BE2C (cell line): ENCODE results near the gene SBF1.
"Not testable (repeated sequence)": the region's sequence is repeated elsewhere in the genome, so short reads cannot be mapped to it uniquely, and the experiment has no call there.

ENCODE experiments used
- DNase-seq: peaks from one replicate; pipeline ENCODE4 v3.0.0-alpha.2; 2020
- H3K27me3 ChIP-seq: fragments of 250-450 bp; sonication (Bioruptor Pico); 2 replicates; pipeline ENCODE4 v1.5.1; 2020; ENCODE audit warnings: mild to moderate bottlenecking
- H3K36me3 ChIP-seq: fragments of 250-450 bp; sonication (Bioruptor Pico); 2 replicates; pipeline ENCODE4 v1.5.1; 2020; ENCODE audit warnings: mild to moderate bottlenecking
- H3K4me1 ChIP-seq: fragments of 250-450 bp; sonication (Bioruptor Pico); 2 replicates; pipeline ENCODE4 v1.5.1; 2020
- H3K4me3 ChIP-seq: 2 replicates; pipeline ENCODE4 v1.5.1; 2011; ENCODE audit warnings: low read depth, low read length
- H3K9me3 ChIP-seq: fragments of 250-450 bp; sonication (Bioruptor Pico); 2 replicates; pipeline ENCODE4 v1.5.1; 2020
- TF ChIP-seq, protein P1 (sequence below): IDR thresholded peaks from 2 replicates; pipeline ENCODE4 v1.5.1; 2012; ENCODE audit warnings: mild to moderate bottlenecking, low read depth, low read length

The SBF1 gene

GRCh38 chr22:50400931-50401330, 73.9 kb downstream of the SBF1 start:
- TF ChIP-seq, protein P1, sequence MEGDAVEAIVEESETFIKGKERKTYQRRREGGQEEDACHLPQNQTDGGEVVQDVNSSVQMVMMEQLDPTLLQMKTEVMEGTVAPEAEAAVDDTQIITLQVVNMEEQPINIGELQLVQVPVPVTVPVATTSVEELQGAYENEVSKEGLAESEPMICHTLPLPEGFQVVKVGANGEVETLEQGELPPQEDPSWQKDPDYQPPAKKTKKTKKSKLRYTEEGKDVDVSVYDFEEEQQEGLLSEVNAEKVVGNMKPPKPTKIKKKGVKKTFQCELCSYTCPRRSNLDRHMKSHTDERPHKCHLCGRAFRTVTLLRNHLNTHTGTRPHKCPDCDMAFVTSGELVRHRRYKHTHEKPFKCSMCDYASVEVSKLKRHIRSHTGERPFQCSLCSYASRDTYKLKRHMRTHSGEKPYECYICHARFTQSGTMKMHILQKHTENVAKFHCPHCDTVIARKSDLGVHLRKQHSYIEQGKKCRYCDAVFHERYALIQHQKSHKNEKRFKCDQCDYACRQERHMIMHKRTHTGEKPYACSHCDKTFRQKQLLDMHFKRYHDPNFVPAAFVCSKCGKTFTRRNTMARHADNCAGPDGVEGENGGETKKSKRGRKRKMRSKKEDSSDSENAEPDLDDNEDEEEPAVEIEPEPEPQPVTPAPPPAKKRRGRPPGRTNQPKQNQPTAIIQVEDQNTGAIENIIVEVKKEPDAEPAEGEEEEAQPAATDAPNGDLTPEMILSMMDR = no peak
- no peak overlapping the region for H3K4me3 ChIP-seq
- H3K27me3 ChIP-seq = no peaks in the 10 kb centered on the region
- H3K9me3 ChIP-seq = no peaks in the 10 kb centered on the region
- H3K36me3 ChIP-seq = peaks cover 13% of the 10 kb centered on the region
- DNase-seq = no peak
- peaks cover 4% of the 10 kb centered on the region; the same call in 1 of the 2 replicates for H3K4me1 ChIP-seq

- no peaks in the 10 kb centered on the region for H3K27me3 ChIP-seq
- no peak for DNase-seq
These were observed 74.4 kb downstream of the SBF1 start for GRCh38 chr22:50400406-50400805.

GRCh38 chr22:50399751-50400331, 75.0 kb downstream of the SBF1 start:
- Histone ChIP-seq H3K36me3 (peaks cover 19% of the 10 kb centered on the region), H3K4me3 (no peak overlapping the region), H3K4me1 (peaks cover 4% of the 10 kb centered on the region; the same call in 1 of the 2 replicates), H3K9me3 (no peaks in the 10 kb centered on the region), H3K27me3 (no peaks in the 10 kb centered on the region)
- DNase-seq = peak; percentile 61
- TF ChIP-seq, protein P1 = peak; percentile 74

More at GRCh38 chr22:50400406-50400805, 74.4 kb downstream of the SBF1 start:
- Histone ChIP-seq H3K4me1 (peaks cover 4% of the 10 kb centered on the region; the same call in 1 of the 2 replicates), H3K9me3 (no peaks in the 10 kb centered on the region), H3K36me3 (peaks cover 14% of the 10 kb centered on the region), H3K4me3 (no peak overlapping the region)
- TF ChIP-seq, protein P1 = no peak

DNA sequence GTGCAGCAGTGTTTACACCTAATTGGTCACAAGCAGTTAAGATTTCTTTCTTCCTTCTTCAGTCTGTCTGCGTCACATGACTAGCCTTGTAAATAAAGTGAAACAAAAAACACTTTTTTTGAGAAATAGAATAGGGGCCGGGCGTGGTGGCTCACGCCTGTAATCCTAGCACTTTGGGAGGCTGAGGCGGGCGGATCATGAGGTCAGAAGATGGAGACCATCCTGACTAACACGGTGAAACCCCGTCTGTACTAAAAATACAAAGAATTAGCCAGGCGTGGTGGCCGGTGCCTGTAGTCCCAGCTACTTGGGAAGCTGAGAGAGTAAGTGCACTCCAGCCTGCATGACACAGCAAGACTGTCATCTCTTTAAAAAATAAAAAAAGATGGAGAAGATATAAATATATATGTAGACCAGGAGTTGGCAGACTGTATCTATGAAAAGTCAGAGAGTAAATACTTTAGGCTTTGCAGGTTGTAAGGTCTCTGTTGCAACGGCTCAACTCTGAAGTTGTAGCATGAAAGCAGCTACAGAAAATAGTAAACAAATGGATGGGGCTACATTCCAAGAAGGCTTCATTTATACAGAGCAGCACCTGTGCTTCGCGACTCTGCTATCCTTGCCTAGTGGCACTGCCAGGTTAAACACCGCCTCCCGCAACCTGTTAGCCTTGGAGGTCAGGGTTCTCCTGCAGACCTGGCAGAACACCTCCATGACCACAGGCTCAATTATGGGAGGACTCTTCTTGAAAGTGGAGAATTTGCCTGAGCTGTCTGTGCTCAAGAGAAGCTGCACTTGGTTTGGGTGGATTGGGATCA, 75.8 kb downstream of the SBF1 start:
- H3K27me3 ChIP-seq = no peaks in the 10 kb centered on the region

GRCh38 chr22:50397371-50398060, 77.3 kb downstream of the SBF1 start:
- not testable (repeated sequence) for H3K27me3 ChIP-seq, H3K9me3 ChIP-seq, DNase-seq, H3K4me3 ChIP-seq, H3K4me1 ChIP-seq
- H3K36me3 ChIP-seq = peaks cover 24% of the 10 kb centered on the region

More for the DNA sequence above, 75.8 kb downstream of the SBF1 start:
- H3K4me3 ChIP-seq = no peak overlapping the region
- H3K4me1 ChIP-seq = peaks cover 4% of the 10 kb centered on the region; the same call in 1 of the 2 replicates
- H3K36me3 ChIP-seq = peaks cover 17% of the 10 kb centered on the region
- TF ChIP-seq, protein P1 = no peak
- DNase-seq = no peak
- no peaks in the 10 kb centered on the region for H3K9me3 ChIP-seq

DNA sequence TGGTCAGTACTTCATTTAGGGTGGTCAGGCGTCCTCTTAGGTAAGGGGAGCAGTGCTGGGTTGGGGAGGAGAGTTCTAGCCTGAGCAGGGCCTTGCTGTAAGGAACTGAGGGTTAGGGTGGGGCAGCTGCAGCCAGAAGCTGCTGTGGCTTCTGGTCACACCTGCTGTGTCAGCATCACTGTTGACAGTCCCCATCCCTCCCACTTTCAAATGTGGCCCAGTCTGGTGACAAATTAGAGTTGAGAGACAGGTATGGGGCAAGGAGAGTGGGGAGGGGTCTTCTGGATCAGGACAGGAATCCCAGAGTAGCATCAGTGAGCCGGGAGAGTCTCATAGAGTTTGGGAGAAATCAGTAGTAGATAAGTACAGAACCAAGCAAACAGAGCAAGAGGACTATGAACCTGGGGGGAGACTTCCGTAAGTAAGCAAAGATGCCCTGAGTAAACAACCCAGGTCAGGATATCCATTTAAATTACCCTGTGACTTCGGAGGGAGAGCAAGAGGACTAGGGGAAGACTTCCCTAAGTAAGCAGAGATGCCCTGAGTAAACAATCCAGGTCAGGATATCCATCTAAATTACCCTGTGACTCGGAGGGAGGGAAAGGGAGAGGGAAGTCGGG, 78.0 kb downstream of the SBF1 start:
- H3K36me3 ChIP-seq = peaks cover 24% of the 10 kb centered on the region
- TF ChIP-seq, protein P1 = no peak
- no peaks in the 10 kb centered on the region for H3K4me1 ChIP-seq
- no peaks in the 10 kb centered on the region for H3K27me3 ChIP-seq
- DNase-seq = no peak
- no peaks in the 10 kb centered on the region for H3K9me3 ChIP-seq
- H3K4me3 ChIP-seq = no peak overlapping the region
